ENCODE results near the gene OR4P4.

OR4P4 gene

DNA sequence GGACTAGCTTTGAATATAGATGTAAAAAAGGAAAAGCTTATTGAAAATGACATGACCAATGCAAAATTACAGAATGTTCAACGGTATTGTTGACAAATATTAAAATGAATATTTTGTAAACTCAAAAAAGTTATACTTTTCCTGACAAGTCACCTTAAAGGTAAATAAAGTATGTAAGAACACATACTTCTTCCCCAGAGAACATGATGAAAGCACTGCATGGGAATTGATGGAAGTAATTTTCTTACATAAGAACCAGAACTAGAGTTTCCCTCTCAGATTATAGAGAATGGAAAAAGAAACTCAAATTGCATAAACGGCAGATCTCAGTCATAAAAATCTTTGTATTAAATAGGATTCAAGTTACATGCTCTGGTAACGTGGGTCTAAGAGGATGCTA lies at the start of gene OR4P4:
TSS of gene OR4P4 (plus strand) at position 301 of the 400 bp plus-strand sequence.
- no peak for DNase-seq

- DNase-seq: no peak
Measured at GRCh38 chr11:55607545-55607944, 27.4 kb upstream of the OR4P4 start, which contains the start of gene OR4C11. Gene OR4C11 (minus strand): TSS chr11:55607645. CDS start chr11:55604373, 3,272 bp downstream.

DNA sequence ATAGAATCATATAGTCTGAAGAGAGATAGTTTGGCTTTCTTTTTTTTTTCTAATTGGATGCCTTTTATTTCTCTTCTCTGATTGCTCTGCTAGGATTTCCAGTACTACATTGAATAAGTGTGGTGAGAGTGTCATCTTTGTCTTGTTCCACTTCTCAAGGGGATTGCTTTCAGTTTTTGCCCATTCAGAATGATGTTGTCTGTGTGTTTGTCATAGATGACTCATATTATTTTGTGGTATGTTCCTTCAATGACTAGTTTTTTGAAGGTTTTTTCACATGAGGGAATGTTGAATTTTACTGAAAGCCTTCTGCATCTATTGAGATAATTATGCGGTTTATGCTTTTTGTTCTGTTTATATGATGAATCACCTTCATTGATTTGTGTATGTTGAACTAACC lies 10.4 kb upstream of the OR4P4 start:
- DNase-seq: no peak

- DNase-seq: no peak
Measured at GRCh38 chr11:55648027-55648426, 13.1 kb downstream of the OR4P4 start, which contains the start of gene OR4S2. Gene OR4S2 (plus strand): TSS chr11:55648327. CDS start chr11:55650904, 2,577 bp downstream.

- DNase-seq: no peak
Measured at GRCh38 chr11:55652560-55652959, 17.6 kb downstream of the OR4P4 start.

DNA sequence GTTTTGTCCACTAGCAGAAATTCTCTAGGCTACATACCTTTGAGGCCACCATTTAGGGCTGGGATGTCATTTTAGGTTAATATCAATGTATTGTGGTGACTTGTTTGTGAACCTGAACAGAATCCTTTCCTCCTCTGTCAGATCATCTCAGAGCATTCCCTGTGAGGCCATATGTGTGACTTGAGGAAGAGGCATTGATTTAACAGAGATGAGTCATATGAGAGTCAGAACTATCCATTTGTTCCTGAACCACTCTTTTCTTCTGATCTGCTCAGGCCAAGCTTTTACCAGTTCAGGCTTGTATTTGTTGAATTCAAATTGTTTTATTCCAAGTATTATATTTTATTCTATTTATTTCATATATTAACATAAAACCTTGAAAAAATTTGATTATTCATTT lies 20.2 kb downstream of the OR4P4 start:
- DNase-seq: no peak

GRCh38 chr11:55658031-55658573 lies 23.2 kb downstream of the OR4P4 start:
- no peak for DNase-seq

DNA sequence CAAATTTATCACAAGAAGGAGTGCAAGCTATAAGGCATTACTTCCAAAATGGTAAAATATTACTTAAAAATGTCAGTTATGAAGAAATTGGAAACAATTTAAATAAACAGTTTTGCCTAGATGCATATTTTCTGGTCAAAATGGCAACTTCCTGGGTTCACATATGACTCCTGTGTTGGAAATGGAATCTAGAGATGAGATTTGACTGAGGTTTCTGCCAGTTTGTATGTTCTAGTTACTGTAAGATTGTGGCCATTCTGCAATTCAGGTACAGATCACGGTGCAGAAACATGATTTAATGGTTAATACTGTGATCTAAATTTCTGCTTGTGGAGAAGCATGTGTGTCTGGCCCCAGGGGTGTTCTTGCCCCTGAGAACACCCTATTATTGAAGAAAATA lies 23.7 kb downstream of the OR4P4 start:
- no peak for DNase-seq

- no peak for DNase-seq
Measured at GRCh38 chr11:55661901-55662300, 27.0 kb downstream of the OR4P4 start, which contains the start of gene OR4C6. Gene OR4C6 (plus strand): TSS chr11:55662201. CDS start chr11:55665167, 2,966 bp downstream.

DNA sequence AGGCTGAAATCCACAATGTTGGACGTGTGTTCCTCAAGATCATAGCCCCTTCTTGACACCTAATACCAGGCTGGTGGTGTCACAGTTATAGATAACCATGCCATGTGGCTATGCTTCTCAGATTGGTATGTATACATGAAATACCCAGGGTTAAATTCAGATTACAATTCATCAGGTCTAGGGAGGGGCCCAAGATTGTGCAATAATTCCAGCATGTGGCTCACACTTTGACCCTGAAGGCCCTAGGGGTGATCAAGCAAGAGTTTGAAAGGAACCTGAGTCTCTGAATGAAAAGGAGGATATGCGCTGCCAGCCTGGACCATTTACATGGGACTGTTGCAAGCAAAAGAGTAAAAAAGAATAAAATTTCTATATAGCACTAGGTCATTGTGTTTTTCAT lies 34.5 kb downstream of the OR4P4 start:
- DNase-seq: no peak

DNA sequence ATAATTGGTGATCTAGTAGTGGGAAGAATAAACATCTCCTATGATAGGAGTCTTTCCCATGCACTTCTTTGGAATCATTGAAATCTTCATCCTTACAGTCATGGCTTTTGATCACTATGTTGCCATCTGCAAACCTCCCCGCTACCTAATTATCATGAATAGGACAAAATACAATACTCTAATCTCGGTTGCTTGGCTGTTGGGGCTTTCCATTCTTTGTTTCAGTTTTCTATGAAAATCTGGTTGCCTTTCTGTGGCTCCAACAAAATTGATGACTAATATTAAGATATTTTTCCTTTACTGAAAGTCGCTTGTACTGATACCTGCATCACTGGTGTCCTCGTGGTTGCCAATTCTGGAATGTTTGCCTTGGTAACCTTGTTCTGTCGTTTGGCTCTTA lies 38.9 kb downstream of the OR4P4 start:
- no peak for DNase-seq
